Stimulated activated CD4-positive, alpha-beta T cell treated with anti-CD3 and anti-CD28 coated beads, Interleukin-2, amount 100 ng/mL, for 24 hours (primary cell): ENCODE results near the gene MAN2B1.
A peak's percentile ranks its signal among the peaks of the same experiment; 100 is the strongest.
"Not testable (repeated sequence)": the region's sequence is repeated elsewhere in the genome, so short reads cannot be mapped to it uniquely, and the experiment has no call there.

Experiments
- DNase-seq, 2 donors: peaks; one replicate each; pipeline ENCODE4 v3.0.0-alpha.2; 2020

MAN2B1 gene

DNA sequence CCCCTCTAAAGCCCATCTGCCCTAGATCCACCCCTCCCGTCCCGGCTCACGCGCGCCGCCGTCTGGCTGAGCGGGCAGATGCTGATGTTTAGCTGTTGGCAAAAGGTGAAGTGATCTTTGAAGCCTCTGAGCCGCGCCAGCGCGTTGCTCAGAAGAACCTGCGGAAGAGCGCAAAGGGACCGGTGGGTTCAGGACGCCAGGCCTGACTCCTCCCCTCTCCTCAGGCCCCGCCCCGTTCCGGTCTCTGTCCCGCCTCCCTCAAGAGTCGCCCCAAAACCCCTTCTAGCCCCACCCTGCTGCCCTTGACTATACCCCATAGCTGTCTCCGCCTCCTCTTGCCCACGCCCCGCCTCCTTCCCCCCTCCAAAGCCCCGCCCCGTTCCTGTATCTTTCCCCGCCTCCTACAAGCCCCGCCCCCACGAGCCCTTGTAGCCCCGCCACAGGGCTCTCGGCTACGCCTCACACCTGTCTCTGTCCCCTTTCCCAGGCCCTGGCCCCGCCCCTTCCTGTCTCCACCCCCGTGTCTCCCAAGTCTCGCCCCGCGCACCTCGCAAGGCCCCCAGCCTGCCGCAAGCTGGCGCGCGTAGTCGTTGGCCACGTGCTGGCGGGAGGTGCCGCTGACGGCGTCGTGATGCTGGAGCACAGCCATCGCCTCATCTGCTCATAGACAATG lies 9.5 kb downstream of the MAN2B1 start:
- DNase-seq: peak in 1 of 2 donors; percentile 54

DNA sequence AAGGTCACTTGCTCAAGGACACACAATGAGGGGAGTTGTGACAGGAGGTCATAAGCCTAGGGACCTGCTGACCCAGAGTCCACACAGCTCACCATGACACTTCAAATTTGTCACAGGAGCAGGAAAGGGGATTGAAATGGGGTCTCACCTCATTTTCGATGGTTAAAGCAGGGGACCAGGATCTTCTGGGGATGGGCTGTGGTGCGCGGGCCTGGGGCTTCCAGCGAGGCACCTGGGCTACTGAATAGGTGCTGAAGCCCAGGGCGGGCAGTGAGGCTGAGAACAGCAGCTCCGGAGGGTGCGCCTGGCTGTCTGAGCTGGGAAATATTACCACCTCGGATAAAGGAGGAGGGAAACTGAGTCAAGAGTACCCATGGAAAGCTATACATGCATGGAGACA lies 11.0 kb downstream of the MAN2B1 start:
- DNase-seq: no peak

DNA sequence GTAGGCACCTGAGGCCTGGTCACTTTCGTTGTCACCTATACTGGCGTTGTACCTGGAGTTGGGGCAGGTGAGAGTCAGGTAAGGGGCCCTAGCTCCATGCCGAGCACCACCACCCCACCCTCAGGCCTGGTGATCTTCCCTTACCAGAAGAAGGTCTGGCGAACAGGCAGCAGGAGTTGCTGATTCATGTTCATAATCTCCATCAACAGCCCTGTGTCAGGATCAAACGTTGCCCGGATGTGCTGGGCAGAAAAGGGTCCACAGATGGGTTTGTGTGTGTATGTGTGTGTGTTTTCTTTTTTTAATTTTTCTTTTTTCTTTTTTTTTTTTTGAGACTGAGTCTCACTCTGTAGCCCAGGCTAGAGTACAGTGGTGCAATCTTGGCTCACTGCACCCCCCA lies 14.3 kb downstream of the MAN2B1 start:
- no peak for DNase-seq

DNA sequence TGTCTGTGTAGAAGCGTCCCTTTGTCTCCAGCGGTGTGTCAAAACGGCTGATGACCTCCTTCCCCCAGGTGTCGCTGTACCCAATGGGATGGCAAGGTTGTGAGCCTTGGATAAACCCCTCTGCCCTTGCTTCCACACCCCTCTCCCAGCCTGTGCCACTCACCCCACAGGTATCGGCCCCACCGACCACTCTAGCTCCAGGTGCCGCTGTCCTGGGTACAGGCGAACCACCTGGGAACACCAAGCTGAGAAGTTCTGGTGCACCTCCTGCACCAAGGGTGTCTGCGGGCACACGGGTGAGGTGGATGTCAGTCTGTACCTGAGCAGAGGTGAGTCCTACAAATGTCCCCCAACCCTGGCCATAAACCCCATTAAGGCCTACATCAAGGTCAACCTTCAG lies 16.6 kb downstream of the MAN2B1 start:
- no peak for DNase-seq

DNA sequence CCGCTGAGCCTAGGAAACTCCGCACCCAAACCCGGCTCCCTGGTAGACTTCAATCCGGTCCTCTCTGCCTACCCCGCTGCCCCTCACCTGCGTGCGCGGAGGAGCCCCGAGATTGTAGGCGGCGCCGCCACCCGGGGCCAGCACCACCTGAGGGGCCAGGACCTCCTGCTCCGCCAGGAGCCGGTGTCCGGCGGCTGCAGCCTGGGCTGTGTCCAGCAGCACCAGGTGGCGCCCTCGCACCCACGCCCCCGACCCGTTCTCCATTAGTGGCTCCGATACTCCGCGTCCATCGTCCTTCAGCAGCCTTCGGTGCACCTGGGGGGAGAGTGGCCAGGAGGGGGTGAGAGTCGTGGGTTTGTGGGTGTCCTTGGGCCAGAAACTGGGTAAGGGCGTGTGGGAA lies 18.5 kb downstream of the MAN2B1 start:
- DNase-seq: no peak

DNA sequence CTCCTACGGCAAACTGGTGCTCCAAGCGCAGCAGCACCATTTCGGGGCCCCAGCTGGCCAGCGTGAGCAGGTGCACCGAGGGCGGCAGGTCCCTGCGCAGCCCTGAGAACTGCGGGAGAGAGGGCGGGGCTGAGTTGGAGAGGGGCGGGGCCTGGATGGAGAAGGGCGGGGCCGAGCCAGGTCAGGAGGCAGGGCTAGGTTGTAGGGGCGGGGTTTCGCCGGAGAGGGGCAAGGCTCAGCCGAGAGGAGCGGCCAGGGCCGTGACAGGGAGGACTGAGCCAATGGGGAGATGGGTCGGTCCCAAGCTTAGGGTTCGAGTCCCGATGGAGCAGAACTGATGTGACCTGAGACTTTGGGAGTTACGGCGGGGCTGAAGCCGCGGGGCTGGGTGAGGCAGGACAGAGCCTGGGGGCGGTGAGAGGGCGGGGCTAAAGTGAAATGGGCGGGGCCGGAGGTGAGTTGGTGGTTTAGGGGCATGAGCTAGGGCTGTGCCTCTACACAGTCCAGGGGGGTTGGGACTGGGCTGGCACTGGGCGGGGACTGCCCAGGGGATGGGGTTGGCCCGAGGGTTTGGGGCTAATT lies 19.0 kb downstream of the MAN2B1 start:
- peak in 1 of 2 donors; percentile 55 for DNase-seq

DNA sequence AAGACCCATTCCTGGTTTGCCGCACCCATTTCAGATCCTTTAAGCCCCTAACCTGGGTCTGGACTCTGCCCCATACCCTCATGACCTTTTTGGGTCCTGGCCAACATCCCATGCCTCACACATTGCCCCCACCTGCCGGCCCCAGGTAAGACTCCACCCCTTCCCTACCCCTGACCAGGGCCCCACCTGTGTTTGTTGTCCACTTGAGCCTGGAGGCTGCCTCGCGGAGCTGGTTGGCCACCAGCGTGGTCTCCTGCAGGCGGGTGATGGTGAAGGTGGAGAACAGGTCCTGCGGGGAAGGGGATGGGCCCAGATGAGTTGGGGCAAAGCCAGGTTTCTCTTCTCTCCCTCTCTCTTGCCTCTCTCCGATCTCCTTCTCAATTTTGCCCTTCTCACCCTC lies 19.5 kb downstream of the MAN2B1 start:
- DNase-seq: no peak

DNA sequence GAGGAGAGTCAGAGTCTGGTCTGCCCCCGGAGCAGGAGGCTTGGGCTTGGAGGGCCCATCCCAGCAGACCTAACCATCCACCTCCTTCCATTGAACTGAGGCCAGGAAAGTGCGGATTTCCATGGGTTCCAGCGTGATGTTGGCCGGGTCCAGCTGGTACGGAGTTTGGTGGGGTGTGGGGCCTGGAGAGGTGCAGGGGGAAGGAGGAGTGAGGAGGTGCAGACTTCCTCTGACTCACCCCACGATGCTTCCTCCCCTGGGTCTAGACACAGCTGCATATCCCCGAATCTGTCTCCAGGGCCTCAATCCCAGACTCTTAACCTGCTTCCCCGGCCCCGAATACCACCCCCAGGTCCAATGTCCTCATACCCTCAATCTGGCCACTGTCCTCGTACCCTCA lies 20.0 kb downstream of the MAN2B1 start:
- DNase-seq: no peak

DNA sequence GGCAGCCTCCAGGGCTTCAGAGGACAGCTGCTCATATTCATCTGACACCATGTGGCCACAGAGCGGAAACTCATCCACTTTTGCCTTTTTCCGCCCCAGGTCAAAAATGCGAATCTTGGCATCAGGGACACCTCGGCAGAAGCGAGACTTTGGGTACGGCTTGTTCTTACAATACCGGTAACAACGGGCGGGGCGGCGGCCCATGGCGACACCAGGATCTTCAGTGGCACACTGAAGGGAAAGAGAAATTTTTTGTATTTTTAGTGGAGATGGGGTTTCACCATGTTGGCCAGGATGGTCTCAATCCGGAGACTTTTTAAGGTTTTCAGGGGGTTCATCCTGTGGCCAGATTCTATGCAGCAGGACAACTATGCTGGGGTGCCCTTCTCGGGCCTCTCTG lies 22.8 kb downstream of the MAN2B1 start:
- DNase-seq: not testable (repeated sequence)

DNA sequence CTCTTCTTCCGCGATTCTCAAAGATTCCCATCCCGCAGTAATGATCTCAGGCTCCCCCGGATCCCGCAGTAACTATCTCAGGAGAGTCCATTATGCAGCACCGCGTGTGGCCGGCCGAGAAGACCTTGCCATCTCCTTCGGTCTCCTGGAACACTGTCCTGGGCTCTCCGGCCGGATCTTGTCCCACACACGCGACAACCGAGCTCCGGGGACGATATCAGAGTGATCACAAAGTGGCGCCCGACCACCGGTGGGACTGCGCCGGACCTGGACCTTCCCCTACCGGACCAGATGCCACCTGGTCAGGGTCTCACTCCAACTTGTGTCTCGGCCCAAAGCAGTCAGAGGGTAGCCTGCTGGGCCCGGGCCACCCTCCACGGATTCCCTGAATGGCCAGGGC lies 24.0 kb downstream of the MAN2B1 start:
- no peak for DNase-seq

DNA sequence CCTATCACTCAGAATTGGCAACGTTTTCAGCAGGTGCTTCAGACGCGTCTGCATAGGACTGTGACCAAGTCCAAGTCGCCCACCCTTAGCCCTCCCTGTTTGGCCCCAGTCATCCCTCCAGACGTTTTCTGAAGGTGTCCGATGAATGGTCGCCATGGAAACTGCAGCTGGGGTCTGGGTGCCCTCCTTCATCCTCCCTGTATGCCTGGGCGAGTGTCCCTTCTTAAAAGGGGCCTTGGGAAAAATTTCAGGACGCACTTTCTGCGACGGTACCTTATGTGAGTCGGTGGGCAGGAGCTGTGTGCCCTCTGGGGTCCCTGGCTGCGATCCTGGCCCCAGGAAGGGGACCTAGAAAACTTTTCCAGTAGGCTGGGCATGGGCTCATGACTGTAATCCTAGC lies 25.1 kb downstream of the MAN2B1 start:
- no peak for DNase-seq

DNA sequence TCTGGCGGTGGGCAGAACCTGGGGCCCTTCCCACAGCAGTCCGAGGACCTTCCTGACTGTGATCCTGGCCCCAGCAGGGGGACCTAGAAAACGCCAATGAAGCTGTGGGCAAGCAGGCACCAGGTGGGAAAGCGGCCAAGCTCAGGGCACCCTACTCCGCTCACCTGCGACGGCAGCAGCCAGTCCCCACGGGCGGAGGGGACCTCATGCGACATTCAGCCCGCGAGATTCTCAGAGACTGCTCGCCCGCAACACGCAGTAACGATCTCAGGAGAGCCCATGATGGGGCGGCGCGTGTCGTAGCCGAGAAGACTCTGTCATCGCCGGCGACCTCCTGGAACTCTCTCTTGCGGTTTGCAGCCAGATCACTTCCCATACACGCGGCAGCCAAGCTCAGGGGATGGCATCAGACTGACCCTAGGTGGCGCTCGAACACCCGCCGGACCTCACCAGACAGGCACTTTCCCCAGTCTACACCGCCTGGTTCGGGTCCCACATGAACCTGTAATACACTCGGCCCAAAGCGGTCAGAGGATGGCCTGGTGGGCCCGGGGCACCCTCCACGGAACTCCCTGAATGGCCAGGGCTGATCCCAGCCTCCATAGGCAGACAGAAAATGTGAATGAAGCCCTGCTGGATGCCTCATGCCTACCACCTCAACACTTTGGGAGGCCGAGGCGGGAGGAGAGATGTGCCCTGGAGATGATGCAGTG lies 26.5 kb downstream of the MAN2B1 start:
- DNase-seq: peak; percentile 90 to 91

DNA sequence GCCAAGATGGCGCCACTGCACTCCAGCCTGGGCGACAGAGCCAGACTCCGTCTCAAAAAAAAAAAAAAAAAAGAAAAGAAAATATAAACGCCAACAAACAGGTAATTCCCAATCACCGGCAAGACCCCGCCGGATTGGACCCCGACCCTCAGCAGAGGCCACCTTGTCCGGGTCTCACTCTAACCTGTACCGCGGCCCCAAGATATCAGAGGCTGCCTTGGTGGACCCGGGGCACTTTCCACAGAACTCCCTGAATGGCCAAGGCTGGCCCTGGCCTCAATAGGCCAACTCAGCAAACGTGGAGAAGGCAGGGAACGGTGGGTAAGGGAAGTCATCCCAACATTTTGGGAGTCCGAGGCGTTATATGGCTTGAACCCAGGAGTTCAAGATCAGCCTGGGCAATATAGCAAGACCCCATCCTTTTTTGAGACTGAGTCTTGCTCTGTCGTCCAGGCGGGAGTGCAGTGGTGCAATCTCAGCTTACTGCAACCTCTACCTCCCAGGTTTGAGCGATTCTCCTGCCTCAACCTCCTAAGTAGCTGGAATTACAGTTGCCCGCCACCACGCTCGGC lies 27.8 kb downstream of the MAN2B1 start:
- DNase-seq: no peak

DNA sequence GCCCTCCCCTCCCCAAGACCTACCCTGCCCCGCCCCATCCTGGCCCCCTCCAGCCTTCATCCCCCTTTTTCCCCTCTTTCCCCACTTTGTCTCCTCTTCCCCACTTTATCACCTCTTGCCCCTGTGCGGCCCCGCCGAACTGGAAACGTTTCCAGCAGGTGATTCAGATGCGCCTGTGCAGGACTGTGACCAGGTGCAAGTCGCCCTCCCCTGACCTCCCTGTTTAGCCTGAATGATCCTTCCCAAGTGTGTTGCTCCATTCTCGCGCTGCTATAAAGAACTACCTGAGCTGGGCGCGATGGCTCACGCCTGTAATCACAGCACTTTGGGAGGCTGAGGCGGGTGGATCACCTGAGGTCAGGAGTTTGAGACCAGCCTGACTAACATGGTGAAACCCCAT lies 29.9 kb downstream of the MAN2B1 start:
- DNase-seq: no peak

DNA sequence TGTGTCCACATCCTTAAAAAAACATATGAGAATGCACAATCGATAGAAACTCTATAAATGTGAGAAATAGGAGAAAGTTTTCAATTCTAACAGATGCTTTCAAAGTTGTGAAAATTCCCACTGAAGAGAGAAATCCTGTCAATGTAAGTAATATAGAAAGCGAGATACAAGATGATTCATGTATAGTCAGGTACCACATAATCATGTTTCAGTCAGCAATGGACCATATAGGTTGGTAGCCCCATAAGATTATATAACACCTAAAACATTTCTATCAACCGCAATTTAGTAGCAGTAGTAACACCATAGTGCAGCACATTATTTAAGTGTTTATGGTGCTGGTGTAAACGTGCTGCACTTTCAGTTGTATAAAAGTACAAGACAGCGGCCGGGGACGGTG lies 37.3 kb downstream of the MAN2B1 start:
- no peak for DNase-seq

DNA sequence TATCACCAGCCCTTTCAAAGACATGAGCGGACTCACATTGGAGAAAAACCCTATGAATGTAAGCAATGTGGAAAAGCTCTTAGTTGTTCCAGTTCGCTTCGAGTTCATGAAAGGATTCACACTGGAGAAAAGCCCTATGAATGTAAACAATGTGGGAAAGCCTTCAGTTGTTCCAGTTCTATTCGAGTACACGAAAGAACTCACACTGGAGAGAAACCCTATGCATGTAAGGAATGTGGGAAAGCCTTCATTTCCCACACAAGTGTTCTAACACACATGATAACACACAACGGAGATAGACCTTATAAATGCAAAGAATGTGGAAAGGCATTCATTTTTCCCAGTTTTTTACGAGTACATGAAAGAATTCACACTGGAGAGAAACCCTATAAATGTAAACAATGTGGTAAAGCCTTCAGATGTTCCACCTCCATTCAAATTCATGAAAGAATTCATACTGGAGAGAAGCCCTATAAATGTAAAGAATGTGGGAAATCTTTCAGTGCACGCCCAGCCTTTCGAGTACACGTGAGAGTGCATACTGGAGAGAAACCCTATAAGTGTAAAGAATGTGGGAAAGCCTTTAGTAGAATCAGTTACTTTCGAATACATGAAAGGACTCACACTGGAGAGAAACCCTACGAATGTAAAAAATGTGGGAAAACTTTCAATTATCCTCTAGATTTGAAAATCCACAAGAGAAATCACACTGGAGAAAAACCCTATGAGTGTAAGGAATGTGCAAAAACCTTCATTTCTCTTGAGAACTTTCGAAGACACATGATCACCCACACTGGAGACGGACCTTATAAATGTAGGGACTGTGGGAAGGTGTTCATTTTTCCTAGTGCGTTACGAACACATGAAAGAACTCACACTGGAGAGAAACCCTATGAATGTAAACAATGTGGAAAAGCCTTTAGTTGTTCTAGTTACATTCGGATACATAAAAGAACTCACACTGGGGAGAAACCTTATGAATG lies 38.2 kb downstream of the MAN2B1 start:
- no peak for DNase-seq

DNA sequence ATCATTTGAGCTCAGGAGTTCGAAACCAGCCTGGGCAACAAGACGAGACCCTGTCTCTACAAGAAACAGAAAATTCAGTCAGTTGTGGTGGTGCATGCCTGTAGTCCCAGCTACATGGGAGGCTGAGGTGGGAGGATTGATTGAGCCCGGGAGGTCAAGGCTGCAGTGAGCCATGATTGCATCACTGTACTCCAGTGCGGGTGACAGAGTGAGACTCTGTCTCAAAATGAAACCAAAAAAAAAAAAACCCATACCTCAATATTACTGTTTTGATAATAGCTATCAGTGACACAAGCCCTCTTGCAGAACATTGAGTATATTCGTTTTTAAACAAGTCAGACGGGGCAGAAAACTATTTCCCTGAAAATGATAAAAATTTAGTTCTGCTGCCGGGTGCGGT lies 39.6 kb downstream of the MAN2B1 start:
- DNase-seq: no peak

DNA sequence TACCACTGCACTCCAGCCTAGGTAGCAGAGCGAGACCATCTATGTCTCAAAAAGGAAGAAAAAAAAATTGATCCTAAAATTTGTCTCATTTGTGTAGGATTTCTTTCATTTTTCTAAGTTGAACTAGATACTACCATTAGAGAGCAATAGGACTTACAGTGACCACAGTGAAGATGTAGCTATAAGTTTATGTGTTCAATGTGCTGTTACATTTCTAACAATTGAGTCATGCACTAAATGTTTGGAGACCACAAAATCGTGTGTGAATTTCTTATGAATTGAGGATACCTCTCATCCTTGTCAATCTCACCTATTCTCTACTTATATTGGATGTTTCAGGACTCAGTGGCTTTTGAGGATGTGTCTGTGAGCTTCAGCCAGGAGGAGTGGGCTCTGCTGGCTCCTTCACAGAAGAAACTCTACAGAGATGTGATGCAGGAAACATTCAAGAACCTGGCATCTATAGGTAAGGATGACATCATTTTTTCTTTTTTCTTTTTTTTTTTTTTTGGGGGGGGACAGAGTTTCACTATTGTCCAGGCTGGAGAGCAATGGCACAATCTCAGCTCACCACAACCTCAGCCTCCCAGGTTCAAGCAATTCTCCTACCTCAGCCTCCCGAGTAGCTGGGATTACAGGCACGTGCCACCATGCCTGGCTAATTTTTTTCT lies 43.0 kb downstream of the MAN2B1 start:
- DNase-seq: no peak

DNA sequence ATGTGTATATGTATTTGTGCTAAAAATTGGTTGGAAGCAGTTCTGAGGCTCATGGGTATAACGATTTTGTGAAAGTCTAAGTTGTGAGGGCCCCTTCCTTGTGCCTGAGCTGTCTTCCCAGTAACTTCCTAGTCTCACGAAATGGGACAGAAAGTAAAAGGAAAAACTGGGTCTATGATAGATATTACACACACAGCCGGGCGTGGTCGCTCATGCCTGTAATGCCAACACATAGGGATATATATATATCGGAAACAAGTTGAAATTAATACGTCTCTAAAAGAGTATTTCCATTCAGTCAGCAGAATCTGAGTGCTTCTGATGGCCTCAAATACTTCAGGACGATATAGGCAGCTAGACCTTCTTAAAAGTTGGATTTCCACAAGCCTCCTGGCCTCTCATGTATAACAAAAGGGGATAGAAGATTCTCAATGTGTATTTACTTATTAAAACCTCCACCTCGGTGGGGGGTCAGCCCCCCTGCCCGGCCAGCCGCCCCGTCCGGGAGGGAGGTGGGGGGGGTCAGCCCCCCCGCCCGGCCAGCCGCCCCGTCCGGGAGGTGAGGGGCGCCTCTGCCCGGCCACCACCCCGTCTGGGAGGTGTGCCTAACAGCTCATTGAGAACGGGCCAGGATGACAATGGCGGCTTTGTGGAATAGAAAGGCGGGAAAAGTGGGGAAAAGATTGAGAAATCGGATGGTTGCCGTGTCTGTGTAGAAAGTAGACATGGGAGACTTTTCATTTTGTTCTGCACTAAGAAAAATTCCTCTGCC lies 45.1 kb downstream of the MAN2B1 start:
- DNase-seq: not testable (repeated sequence)

DNA sequence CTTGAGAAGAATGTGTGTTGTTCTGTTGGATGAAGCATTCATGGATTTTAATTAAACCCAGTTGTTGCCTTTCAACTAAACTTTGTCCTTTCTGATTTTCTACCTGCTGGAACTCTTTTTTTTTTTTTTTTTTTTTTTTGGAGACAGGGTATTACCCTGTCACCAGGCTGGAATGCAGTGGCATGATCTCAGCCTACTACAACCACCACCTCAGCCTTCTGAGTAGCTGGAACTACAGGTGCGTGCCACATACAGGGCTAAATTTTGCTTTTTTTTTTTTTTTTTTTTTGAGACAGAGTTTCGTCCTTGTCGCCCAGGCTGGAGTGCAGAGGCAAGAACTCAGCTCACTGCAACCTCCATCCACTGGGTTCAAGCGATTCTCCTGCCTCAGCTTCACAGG lies 48.9 kb downstream of the MAN2B1 start:
- DNase-seq: no peak

DNA sequence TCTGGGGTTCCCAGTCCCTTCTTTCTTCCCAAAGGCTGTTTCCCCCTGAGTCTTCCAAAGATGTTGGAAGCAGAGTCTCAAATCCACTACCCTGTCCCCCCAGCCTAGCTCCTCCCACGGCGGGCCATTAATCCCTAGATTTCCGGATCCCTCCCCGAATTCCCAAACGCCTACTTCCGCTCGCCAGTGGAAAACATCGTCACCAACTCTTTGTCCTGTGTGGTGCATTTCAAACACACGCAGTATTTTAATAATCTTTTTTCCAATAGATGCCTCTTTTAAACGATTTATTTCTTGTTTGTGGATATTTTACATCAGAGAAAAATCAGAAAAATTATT lies 55.2 kb downstream of the MAN2B1 start:
- no peak for DNase-seq
